HG03521 (cell line): ENCODE data around the gene CYP24A1.

Experiments used
- ATAC-seq: cut with Tn5 transposase; IDR thresholded peaks from one replicate; pipeline ENCODE4 v1.9.1; 2021; ENCODE audit warnings: mild to moderate bottlenecking, moderate library complexity; ENCODE audit not compliant: unreplicated experiment

Gene CYP24A1

GRCh38 chr20:54176610-54177009, 2.8 kb upstream of the CYP24A1 start:
- ATAC-seq = no peak

- ATAC-seq = no peak
These were observed 830 bp upstream of the CYP24A1 start for GRCh38 chr20:54174457-54175175.

GRCh38 chr20:54172856-54173652, 732 bp downstream of the CYP24A1 start:
- no peak for ATAC-seq

- ATAC-seq = no peak
These were observed 1.3 kb downstream of the CYP24A1 start for GRCh38 chr20:54172532-54172855.

DNA sequence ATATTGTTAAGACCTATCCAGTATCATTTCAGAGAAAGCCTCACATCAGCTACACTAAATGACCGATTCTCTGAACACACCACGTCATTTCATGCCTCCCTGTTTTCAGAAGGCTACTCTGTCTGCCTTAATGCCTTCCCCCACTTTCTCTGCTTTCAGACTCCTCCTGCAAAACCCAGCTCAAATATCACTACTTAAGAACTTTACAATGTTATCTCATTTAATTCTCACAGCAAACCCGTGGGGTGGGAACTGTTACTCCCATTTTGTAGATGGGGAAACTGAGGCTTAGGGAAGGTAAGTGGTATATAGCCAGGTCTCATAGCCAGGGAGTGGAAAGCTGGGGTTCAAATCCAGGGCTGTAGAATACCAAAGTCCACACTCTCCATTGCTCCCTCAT, 2.8 kb downstream of the CYP24A1 start:
- no peak for ATAC-seq

- no peak for ATAC-seq
These were observed 3.7 kb downstream of the CYP24A1 start for GRCh38 chr20:54170026-54170471.

DNA sequence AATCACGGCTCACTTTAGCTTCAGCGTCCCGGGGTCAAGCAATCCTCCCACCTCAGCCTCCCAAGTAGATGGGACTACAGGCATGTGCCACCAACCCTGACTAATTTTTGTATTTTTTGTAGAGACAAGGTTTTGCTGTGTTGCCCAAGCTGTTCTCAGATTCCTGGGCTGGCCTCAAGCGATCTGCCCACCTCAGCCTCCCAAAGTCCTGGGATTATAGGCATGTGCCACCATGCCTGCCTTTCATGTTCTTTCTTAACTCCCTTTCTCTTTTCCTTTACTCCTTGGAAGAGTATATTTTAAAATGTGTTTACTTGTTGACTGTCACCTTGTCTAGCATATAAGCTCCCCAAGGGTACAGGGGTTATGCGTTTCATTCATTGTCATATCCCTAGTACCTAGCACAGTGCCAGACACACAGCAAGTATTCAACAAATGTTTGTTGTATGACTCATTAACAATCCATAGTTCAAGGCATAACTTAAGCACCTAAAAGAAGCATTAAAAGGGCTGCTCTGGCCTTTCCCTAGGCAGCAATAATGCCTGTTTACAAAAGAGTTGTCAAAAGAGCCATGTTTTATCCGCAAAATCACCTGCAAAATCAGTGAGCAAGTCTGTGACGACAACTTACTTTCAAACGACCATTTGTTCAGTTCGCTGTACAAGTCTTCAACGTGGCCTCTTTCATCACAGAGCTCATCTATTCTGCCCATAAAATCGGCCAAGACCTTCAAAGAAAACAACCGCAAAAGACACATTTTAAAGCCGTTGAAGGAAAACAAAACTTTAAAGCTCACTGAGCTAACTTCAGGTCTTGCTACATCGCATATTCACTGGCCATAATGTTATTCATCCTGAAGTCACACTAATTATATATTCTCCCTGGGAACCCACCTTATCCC, 4.6 kb downstream of the CYP24A1 start:
- no peak for ATAC-seq

DNA sequence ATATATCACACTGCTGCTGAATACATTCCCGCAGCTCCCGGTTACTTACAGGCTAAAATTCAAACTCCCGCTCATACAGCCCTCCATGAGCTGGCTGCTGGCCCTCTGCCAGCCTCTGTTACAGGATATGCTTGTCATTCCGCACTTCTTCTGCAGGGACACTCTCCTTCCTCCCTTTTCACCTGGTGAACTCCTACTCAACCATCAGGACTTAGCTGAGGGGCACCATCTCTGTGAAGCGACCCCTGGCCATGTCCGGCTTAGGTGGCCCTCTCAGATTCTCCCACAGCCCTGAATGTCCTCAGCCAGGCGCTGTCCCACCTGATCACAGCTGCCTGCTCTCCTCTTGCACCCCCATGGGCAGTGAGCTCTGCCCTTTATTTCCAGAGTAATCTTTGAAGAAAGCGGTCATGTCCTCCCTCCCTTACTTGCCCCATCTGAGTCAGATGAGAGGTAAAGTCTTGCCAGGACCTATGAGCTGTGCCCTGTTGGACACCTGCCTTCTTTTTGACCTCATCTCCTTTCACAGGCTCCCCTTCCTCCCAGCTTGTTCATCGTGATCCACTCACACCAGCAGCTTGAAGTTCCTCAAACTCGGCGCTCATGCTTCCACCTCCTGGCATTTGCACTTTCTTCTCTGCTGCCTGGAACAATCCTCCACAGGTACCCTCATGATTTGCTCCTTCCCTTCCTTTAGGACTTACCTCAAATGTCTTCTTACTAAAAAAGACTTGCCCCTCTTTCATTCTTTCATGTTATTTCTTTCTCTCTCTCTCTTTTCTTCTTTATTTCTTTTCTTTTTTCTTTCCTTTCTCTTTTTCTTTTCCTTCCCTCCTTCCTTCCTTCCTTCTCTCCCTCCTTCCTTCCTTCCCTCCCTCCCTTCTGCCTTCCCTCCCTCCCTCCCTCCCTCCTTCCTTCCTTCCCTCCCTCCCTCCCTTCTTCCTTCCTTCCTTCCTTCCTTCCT, 5.6 kb downstream of the CYP24A1 start:
- ATAC-seq = no peak

DNA sequence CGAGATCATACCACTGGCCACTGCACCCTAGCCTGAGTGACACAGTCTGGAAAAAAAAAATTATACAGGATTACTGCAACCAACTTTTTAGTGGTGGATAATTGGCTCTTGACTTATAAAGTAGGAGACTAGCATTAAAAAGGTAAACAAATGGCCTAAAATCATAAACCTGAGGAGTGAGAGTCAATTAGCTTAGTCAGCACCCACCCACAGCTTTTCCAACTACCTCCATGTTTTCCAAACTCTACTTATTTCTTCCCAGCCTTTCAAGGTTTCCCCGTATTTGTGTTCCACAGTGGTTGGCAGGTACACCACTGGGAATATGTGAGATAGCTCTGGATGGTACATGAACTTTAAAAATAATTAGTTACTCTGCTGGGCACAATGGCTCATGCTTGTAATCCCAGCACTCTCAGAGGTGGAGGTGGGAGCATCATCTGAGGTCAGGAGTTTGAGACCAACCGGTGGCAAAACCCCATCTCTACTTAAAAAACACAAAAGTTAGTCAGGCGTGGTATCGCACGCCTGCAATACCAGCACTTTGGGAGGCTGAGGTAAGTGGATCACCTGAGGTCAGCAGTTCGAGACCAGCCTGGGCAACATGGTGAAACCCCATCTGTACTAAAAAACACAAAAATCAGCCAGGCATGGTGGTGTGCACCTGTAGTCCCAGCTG, 6.7 kb downstream of the CYP24A1 start:
- no peak for ATAC-seq

GRCh38 chr20:54165803-54166202, 8.0 kb downstream of the CYP24A1 start:
- no peak for ATAC-seq

DNA sequence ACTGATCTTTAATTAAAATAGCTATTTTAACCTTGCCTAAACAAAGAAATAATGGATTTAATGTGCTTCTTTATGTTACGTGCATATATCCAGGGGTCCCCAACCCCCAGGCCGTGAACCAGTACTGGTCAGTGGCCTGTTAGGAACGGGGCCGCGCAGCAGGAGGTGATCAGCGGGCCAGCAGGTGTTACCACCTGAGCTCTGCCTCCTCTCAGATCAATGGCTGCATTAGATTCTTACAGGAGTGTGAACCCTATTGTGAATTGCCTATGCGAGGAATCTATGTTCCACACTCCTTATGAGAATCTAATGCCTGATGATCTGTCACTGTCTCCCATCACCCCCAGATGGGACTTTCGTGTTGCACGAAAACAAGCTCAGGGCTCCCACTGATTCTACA, 8.8 kb downstream of the CYP24A1 start:
- ATAC-seq = no peak

GRCh38 chr20:54163402-54163801, 10.4 kb downstream of the CYP24A1 start:
- no peak for ATAC-seq

GRCh38 chr20:54162378-54163009, 11.3 kb downstream of the CYP24A1 start:
- no peak for ATAC-seq

DNA sequence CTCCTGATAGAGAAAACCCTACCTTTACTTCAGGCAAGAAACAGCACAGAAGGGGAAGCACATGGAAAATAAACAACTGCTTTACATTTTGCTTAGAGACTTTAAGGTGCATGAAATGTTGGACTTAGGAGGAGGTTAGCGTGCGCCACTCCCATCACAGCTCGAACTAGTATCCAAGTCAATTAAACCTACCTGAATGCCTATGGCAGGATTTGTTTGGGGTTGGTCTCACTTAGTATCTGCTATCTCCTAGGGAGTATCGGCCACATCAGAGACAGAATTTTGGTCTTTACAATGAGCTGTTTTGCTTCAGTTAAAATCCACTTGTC, 12.0 kb downstream of the CYP24A1 start:
- no peak for ATAC-seq

- no peak for ATAC-seq
These were observed 12.6 kb downstream of the CYP24A1 start for GRCh38 chr20:54161008-54161820.

DNA sequence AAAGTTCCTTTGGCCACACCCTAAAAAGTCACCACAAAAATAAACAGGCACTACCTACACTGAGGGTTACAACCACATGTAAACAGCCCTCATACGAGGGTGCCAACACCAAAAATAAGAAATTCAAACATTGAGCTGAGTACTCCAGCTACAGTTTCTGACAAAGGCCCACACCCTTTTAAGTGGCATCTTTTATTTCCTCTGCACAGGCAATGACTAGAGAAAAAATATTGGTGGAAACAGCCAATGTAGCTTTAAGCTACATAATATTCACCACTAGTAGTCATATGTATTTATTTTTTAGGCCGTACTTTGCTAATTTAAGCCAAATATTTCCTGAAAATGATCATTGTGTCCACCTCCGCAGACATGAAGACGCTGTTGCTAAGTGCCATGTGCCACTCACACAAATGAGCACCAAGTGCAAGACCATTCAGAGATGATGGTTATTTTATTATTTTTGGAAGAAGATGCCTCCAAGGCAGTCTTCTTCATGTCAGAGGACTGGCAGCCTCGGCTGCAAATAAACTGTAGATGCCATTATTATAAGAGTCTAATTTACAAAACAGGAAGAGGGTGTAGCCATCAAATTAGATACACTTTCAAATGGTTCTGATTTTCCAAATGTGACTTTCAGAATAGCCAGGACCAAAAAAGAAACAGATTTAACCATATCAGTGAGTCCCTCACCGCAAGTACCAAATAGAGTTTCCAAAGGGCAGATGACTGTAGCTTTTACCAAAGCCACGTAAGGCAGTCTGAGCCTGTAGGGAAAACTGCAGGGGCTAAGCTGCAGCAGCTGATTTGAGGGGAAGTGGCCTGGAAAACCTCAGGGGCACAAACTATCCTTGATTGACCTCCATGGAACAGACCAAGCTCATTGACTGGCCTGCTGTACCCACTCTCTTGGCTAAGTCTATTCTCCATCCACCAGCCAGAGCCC, 13.4 kb downstream of the CYP24A1 start:
- ATAC-seq = no peak

DNA sequence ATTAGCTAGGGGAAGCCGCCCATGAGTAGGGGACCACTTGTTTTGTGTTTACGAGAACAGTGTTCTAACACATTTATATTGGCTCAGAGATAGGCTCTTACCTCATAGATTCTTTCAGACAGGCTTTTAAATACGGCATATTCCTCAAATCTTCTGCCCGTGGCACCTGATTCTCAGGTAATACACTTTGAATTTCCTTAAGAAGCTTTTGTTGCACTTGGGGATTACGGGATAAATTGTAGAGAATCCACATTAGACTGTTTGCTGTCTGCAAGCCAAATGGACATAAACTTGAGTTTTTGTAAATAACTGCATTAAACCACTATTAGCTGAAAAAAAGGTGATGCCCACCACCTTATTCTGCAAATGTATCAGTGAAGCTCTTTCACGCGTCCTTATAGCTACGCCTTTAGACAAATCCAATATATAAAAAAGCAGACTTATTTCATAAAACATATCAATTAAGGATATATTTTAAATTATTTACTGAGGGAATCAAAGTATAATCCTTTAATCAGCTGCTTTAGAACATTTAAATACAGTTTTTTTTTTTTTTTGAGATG, 14.8 kb downstream of the CYP24A1 start:
- no peak for ATAC-seq
